ENCODE results near the gene PKD1L1.

DNA sequence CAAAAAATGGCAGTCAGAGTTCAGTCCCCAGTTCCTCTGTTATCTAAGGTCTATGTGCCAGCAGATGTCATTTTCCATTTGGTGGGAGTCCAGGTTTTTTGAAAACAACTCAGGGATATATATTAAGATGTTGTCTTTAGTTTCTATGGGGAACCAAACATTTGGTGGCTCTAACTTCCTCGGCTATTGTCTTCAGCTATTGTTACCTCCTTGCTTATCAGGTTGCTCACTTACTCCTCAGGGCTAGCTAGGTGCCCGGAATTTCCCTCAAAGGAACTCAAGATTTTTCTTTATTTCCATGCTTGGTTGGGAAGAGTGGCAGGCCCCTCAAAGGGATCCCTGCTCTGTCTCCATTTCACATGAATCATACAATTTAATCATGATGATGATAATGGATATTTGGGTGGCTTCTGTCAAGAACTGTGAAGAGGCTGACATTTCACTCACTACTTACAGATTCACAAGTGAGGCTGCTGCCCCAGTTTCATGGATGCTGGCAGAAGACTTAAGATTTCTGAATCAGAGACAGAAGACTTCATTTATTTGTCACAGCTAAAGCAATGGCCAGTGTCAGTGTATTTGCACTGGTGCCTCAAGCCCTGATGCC is 182.8 kb downstream of the PKD1L1 start:
- TF ChIP-seq CTCF (IDR thresholded peaks at IDR 0.05) (no peak), EZH2 (IDR thresholded peaks at IDR 0.05; ENCODE audit: borderline replicate concordance, insufficient read depth, low read depth, low read length, poor library complexity, severe bottlenecking) (no peak)

Data from B cell (primary cell).